GM18951 (cell line): ENCODE measurements around the gene CAPN1.

Experiments
- POLR2A ChIP-seq: IDR thresholded peaks from 4 replicates; pipeline ENCODE4 v1.6.1; 2011; ENCODE audit warnings: mild to moderate bottlenecking; ENCODE audit not compliant: insufficient read length, insufficient read depth; ENCODE audit errors: extremely low read depth
- in situ Hi-C: fragments of 300-500 bp; cut with MboI; formaldehyde crosslinking; loops from one replicate; pipeline ENCODE4 v1.12.0; 2022; ENCODE audit warnings: low sequenced_read_pairs, mixed read lengths, inconsistent platforms; ENCODE audit not compliant: unreplicated experiment

The CAPN1 gene

GRCh38 chr11:65211293-65212105 lies 29.8 kb downstream of the CAPN1 start:
- no peak for TF ChIP-seq POLR2A
- in situ Hi-C loops = no loop called here

GRCh38 chr11:65212226-65212801 lies 30.6 kb downstream of the CAPN1 start:
- no peak for TF ChIP-seq POLR2A
- in situ Hi-C loops = no loop called here

DNA sequence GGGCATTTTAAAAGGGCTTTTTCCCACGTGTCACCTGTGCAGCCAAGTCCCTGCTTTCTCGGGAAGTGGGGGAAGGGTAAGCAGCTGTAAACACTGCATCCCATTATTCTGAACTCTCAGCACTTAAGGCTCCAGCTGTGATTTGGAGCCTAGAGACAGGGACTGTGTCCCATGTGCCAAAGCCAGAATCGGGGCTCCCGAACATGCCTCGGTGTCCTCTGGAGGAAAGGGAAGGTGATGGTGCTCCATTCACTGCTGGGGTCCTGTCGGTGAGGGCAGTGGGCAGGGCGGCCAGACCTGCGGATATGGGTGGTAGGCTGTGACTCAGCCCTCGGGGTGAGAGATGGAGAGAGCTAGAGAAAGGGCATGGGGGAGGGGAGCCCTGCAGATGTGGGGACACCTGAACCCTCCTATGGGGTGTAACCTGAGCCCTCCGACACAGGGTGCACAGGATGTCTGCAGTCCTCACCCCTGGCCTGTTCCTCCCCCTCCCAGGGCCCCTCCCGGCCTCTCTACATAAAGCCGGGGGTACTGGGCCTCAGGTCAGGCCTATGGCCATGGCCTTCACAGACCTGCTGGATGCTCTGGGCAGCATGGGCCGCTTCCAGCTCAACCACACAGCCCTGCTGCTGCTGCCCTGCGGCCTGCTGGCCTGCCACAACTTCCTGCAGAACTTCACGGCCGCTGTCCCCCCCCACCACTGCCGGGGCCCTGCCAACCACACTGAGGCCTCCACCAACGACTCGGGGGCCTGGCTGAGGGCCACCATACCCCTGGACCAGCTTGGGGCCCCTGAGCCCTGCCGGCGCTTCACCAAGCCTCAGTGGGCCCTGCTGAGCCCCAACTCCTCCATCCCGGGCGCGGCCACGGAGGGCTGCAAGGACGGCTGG lies 31.8 kb downstream of the CAPN1 start:
- in situ Hi-C loops = no loop called here
- TF ChIP-seq POLR2A = no peak

- no peak for TF ChIP-seq POLR2A
- in situ Hi-C loops = no loop called here
Measured at GRCh38 chr11:65214212-65214845, 32.6 kb downstream of the CAPN1 start.

GRCh38 chr11:65215441-65216076 lies 33.8 kb downstream of the CAPN1 start:
- in situ Hi-C loops = no loop called here
- no peak for TF ChIP-seq POLR2A

GRCh38 chr11:65216830-65217229 lies 35.1 kb downstream of the CAPN1 start:
- in situ Hi-C loops = no loop called here
- no peak for TF ChIP-seq POLR2A

DNA sequence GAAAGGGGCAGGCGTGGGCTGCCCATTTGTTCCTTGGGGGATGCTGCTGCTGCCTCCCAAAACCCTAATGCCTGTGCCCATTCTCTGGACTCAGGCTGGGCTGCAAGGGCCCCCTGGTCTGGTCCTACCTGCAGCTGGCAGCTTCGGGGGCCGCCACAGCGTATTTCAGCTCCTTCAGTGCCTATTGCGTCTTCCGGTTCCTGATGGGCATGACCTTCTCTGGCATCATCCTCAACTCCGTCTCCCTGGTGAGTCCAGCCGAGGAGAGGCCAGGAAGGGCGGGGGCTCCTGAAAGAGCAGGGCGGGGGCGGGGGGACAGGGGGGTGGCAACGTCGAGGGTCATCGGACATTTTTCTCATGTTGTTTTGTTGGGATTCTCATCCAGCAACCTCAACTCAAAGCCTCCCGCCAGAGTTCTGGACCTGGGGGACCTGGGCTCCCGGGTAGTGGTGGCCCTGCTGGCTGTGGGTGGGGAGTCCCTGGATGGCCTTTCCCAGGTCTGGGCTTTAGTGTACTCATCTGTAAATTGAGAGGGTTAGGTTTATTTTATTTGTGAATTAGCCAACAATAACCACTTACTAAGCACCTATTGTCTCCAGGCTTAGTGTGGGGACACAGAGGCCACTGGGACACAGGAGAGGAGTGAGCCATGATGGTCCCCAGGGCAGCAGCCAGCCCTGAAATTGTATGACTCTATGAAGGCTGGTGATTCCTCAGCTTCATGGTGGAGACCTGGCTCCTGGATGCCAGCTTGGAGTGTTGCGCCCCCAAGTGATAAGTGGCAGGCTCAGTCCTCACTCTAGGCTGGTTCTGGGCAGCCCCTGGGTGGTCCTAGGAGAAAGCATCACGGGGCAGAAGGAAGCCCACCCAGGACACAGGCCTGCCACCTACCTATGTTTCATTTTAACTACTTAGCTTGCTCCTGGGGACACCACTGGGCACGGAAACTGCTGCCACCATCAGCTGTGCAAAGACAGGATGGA lies 36.0 kb downstream of the CAPN1 start:
- TF ChIP-seq POLR2A = no peak
- in situ Hi-C loops = no loop called here

DNA sequence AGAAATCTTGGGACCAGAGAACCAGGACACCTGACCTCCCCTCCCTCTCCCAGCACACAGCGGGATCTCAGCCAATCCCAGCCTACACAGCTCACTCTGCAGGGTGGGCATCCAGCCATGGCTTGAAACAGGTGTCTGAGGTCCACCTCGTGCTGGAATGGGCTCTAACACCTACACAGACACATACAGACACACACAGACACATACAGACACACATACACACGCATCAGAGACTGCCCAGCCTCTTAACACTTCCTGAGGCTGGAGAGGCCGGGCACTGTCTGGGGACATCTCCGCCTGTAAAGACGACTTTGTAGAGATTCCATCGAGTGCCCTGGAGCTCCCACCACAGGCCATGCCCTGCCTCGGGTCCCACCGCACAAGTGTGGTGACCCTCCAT lies 36.7 kb downstream of the CAPN1 start:
- no peak for TF ChIP-seq POLR2A
- in situ Hi-C loops = no loop called here

DNA sequence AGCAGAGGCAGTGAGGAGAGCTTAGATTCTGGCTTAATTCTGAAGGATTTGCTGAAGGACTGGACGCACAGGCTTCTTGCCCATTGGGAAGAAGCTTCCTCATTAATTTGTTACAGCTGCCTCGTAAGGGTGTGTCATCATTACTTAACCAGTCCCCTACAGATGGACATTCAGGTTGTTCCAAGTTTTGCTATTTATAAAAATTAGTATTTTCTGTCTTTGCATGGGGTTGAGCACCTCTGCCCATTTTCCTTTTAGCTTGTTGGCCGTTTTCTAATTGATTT lies 38.1 kb downstream of the CAPN1 start:
- no peak for TF ChIP-seq POLR2A
- in situ Hi-C loops = no loop called here

DNA sequence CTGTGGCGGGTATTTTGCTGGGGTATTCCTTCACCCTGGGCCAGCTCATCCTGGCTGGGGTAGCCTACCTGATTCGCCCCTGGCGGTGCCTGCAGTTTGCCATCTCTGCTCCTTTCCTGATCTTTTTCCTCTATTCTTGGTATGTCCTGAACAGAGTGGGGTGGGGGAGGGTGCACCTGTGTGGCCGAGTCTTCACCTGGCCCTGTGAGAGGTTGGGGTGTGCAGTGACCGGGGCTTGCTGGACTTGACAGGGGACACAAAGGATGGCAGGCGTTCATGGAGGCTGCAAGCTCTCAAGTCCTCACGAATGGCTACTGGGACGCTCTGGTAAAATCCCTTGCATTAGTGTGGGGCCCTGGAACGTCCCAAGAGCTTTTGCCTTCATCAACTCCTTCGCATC lies 39.3 kb downstream of the CAPN1 start:
- no peak for TF ChIP-seq POLR2A
- in situ Hi-C loops = no loop called here

- no peak for TF ChIP-seq POLR2A
- in situ Hi-C loops = no loop called here
Measured at GRCh38 chr11:65223011-65223410, 41.3 kb downstream of the CAPN1 start.

- TF ChIP-seq POLR2A = no peak
- in situ Hi-C loops = no loop called here
Measured at GRCh38 chr11:65224930-65225278, 43.2 kb downstream of the CAPN1 start.
